Neural crest cell (in vitro differentiated cells): ENCODE measurements around the gene OS9. TPM values are rescaled to one million over a fixed set of nuclear protein-coding genes. Genes with fewer than 3 reads are reported as not detected.
"Not testable (repeated sequence)": the region's sequence is repeated elsewhere in the genome, so short reads cannot be mapped to it uniquely, and the experiment has no call there.

Experiments
- DNase-seq: peaks from one replicate; pipeline ENCODE4 v3.0.0; 2021; ENCODE audit warnings: low read depth, mixed read lengths, low spot score
- H3K27ac Mint-ChIP-seq: one replicate; pipeline ENCODE4 v1.8.0; 2021; ENCODE audit warnings: mild to moderate bottlenecking, mixed read lengths; ENCODE audit not compliant: unreplicated experiment
- H3K27me3 Mint-ChIP-seq: 2 replicates; pipeline ENCODE4 v1.8.0; 2021; ENCODE audit warnings: low read depth, mild to moderate bottlenecking, mixed read lengths
- H3K36me3 Mint-ChIP-seq: 2 replicates; pipeline ENCODE4 v1.8.0; 2021; ENCODE audit warnings: low read depth, mild to moderate bottlenecking, mixed read lengths
- H3K4me1 Mint-ChIP-seq: 2 replicates; pipeline ENCODE4 v1.8.0; 2021; ENCODE audit warnings: mixed read lengths
- H3K4me3 Mint-ChIP-seq: one replicate; pipeline ENCODE4 v1.8.0; 2021; ENCODE audit warnings: mild to moderate bottlenecking, mixed read lengths
- H3K9me3 Mint-ChIP-seq: 2 replicates; pipeline ENCODE4 v1.8.0; 2021; ENCODE audit warnings: mixed read lengths
- CTCF ChIP-seq: fragments of 200-600 bp; sonication (generic); conservative IDR thresholded peaks from 2 replicates; pipeline ENCODE4 v1.5.0; 2021; ENCODE audit warnings: antibody characterized with exemption, mild to moderate bottlenecking
- total RNA-seq: library from RNA; stranded (reverse); gene quantifications from 2 replicates; pipeline ENCODE4 v1.2.1, GENCODE V29; 2021

OS9 gene
- total RNA-seq, 1 donor from 2014 or later = 135 TPM

- no peak for TF ChIP-seq CTCF
- Mint-ChIP-seq H3K4me1 (no peaks in the 10 kb centered on the region), H3K27me3 (peaks cover 26% of the 10 kb centered on the region)
These were observed 36.2 kb upstream of the OS9 start for GRCh38 chr12:57657744-57658143.

GRCh38 chr12:57658890-57659289 lies 35.0 kb upstream of the OS9 start:
- TF ChIP-seq CTCF = no peak
- DNase-seq = no peak
- Mint-ChIP-seq H3K27me3 (peaks cover 26% of the 10 kb centered on the region), H3K4me3 (no peak overlapping the region), H3K4me1 (no peaks in the 10 kb centered on the region), H3K9me3 (peaks cover 14% of the 10 kb centered on the region), H3K36me3 (peaks cover 4% of the 10 kb centered on the region), H3K27ac (no peak overlapping the region)

More at GRCh38 chr12:57657744-57658143, 36.2 kb upstream of the OS9 start:
- peaks cover 11% of the 10 kb centered on the region for H3K9me3 Mint-ChIP-seq
- DNase-seq = no peak
- H3K4me3 Mint-ChIP-seq = no peak overlapping the region
- H3K27ac Mint-ChIP-seq = no peak overlapping the region
- peaks cover 4% of the 10 kb centered on the region for H3K36me3 Mint-ChIP-seq

- Mint-ChIP-seq H3K36me3 (peaks cover 7% of the 10 kb centered on the region), H3K4me3 (no peak overlapping the region), H3K27ac (no peak overlapping the region), H3K27me3 (peaks cover 24% of the 10 kb centered on the region), H3K4me1 (no peaks in the 10 kb centered on the region), H3K9me3 (peaks cover 16% of the 10 kb centered on the region)
- TF ChIP-seq CTCF = no peak
- no peak for DNase-seq
These were observed 32.6 kb upstream of the OS9 start for GRCh38 chr12:57661376-57661775.

GRCh38 chr12:57665066-57665820 lies 28.7 kb upstream of the OS9 start:
- H3K4me3 Mint-ChIP-seq, H3K4me1 Mint-ChIP-seq, H3K27ac Mint-ChIP-seq, DNase-seq, H3K9me3 Mint-ChIP-seq, H3K27me3 Mint-ChIP-seq, H3K36me3 Mint-ChIP-seq: not testable (repeated sequence)

- Mint-ChIP-seq H3K9me3 (peaks cover 5% of the 10 kb centered on the region), H3K27ac (no peak overlapping the region), H3K4me1 (no peaks in the 10 kb centered on the region), H3K27me3 (peaks cover 18% of the 10 kb centered on the region), H3K36me3 (peaks cover 4% of the 10 kb centered on the region), H3K4me3 (no peak overlapping the region)
- no peak for DNase-seq
- TF ChIP-seq CTCF = no peak
These were observed 27.0 kb upstream of the OS9 start for GRCh38 chr12:57666897-57667296.

GRCh38 chr12:57669691-57670090 lies 24.2 kb upstream of the OS9 start:
- not testable (repeated sequence) for H3K9me3 Mint-ChIP-seq, H3K4me3 Mint-ChIP-seq, DNase-seq, H3K27ac Mint-ChIP-seq, H3K4me1 Mint-ChIP-seq, H3K36me3 Mint-ChIP-seq
- H3K27me3 Mint-ChIP-seq = peaks cover 18% of the 10 kb centered on the region

- H3K4me1 Mint-ChIP-seq, H3K27ac Mint-ChIP-seq, H3K4me3 Mint-ChIP-seq, H3K36me3 Mint-ChIP-seq, DNase-seq, H3K9me3 Mint-ChIP-seq: not testable (repeated sequence)
- H3K27me3 Mint-ChIP-seq = peaks cover 21% of the 10 kb centered on the region
These were observed 22.1 kb upstream of the OS9 start for GRCh38 chr12:57671811-57672210.
